ENCODE data around the gene PLCB4. TPM values are rescaled to one million over a fixed set of nuclear protein-coding genes. Genes with fewer than 3 reads are reported as not detected.

Gene PLCB4
- total RNA-seq, 1 experiment from 2014 or later = 12.6 TPM

GRCh38 chr20:9261781-9262180 is 192.9 kb downstream of the PLCB4 start (continued):
- no peak for TF ChIP-seq ETV6 (CRISPR knock-in tag; IDR thresholded peaks at IDR 0.05)
- no peak for TF ChIP-seq ZBTB21 (CRISPR knock-in tag; IDR thresholded peaks at IDR 0.05; ENCODE audit: borderline replicate concordance)

- POLR2A ChIA-PET = interaction anchor here (0.9 kb wide), 1 partner anchor 9 kb away, joined by 4 read pairs; no protein-coding TSS in a partner anchor
- Mint-ChIP-seq H3K36me3 (no peaks in the 10 kb centered on the region), H3K27ac (no peak overlapping the region), H3K4me3 (no peak overlapping the region), H3K9me3 (no peaks in the 10 kb centered on the region), H3K27me3 (ENCODE audit: low read depth) (no peaks in the 10 kb centered on the region), H3K4me1 (peaks cover 13% of the 10 kb centered on the region)
- CTCF ChIA-PET = interaction anchor here (1.2 to 1.3 kb wide), 2 partner anchors 41 to 47 kb away, joined by 3 to 5 read pairs; no protein-coding TSS in a partner anchor
- ATAC-seq = no peak
- DNase-seq (ENCODE audit: low spot score) = no peak
- TF ChIP-seq USF1 (CRISPR knock-in tag; IDR thresholded peaks at IDR 0.05) (no peak), MYBL2 (CRISPR knock-in tag; IDR thresholded peaks at IDR 0.05) (no peak), E2F1 (CRISPR knock-in tag; IDR thresholded peaks at IDR 0.05) (no peak), GTF2I (CRISPR knock-in tag; conservative IDR thresholded peaks at IDR 0.05) (no peak), FOXP4 (CRISPR knock-in tag; IDR thresholded peaks at IDR 0.05) (no peak), SP1 (CRISPR knock-in tag; conservative IDR thresholded peaks at IDR 0.05) (no peak), AR (CRISPR knock-in tag; IDR thresholded peaks at IDR 0.05) (no peak), ZNF138 (CRISPR knock-in tag; conservative IDR thresholded peaks at IDR 0.05) (no peak), ZNF425 (CRISPR knock-in tag; conservative IDR thresholded peaks at IDR 0.05) (no peak)
These were observed 193.8 kb downstream of the PLCB4 start for GRCh38 chr20:9262653-9263194.

- H3K36me3 Mint-ChIP-seq = no peaks in the 10 kb centered on the region
- no peaks in the 10 kb centered on the region for H3K27me3 Mint-ChIP-seq (ENCODE audit: low read depth)
- H3K9me3 Mint-ChIP-seq = no peaks in the 10 kb centered on the region
- DNase-seq (ENCODE audit: low spot score) = no peak
- ChIA-PET CTCF (no interaction called here), POLR2A (no interaction called here)
- H3K4me3 Mint-ChIP-seq = no peak overlapping the region
- no peaks in the 10 kb centered on the region for H3K4me1 Mint-ChIP-seq
- H3K27ac Mint-ChIP-seq = no peak overlapping the region
- ATAC-seq = no peak
- TF ChIP-seq FOXP1 (CRISPR knock-in tag; IDR thresholded peaks at IDR 0.05; ENCODE audit: borderline replicate concordance) (no peak), ZMAT4 (CRISPR knock-in tag; IDR thresholded peaks at IDR 0.05) (no peak), CDX4 (CRISPR knock-in tag; IDR thresholded peaks at IDR 0.05; ENCODE audit: borderline replicate concordance) (no peak), MXD4 (CRISPR knock-in tag; IDR thresholded peaks at IDR 0.05; ENCODE audit: borderline replicate concordance) (no peak), E2F1 (CRISPR knock-in tag; IDR thresholded peaks at IDR 0.05) (no peak), ERG (CRISPR knock-in tag; IDR thresholded peaks at IDR 0.05) (no peak), GABPB1 (CRISPR knock-in tag; IDR thresholded peaks at IDR 0.05) (no peak), OVOL2 (CRISPR knock-in tag; IDR thresholded peaks at IDR 0.05; ENCODE audit: borderline replicate concordance) (no peak)
These were observed 200.5 kb downstream of the PLCB4 start for GRCh38 chr20:9269280-9269971.

Measured in WTC11 (cell line).